ENCODE results near the gene PTPRG.

- no peak for TF ChIP-seq POLR2A (IDR thresholded peaks at IDR 0.05; ENCODE audit: low read depth, low read length)
- no peak for TF ChIP-seq POLR2AphosphoS5 (IDR thresholded peaks at IDR 0.05; ENCODE audit: low read depth, low read length)
These were observed 466.4 kb downstream of the PTPRG start for GRCh38 chr3:62027796-62028195.
